Muscle of arm (tissue), 14 donors: Measurements from ENCODE around the gene INHA. TPM values are rescaled to one million over a fixed set of nuclear protein-coding genes. Genes with fewer than 3 reads are reported as not detected.
A peak's percentile ranks its signal among the peaks of the same experiment; 100 is the strongest.

Experiments used
- DNase-seq: peaks from one replicate; pipeline ENCODE4 v3.0.0-alpha.2; 2013
- long read RNA-seq, 11 donors: transcript quantifications; one replicate each; lab custom pipeline, GENCODE V29; 2026
- polyA plus RNA-seq, 12 donors: library from polyadenylated mRNA; unstranded; fragments of 120-200 nt; gene quantifications; one replicate each; pipeline ENCODE4 v1.2.1, GENCODE V29; 2013; ENCODE audit not compliant: insufficient read length in 12 of 12

INHA gene
- polyA plus RNA-seq, result 1 to 10 TPM in 5 of 12 donors, under 1 TPM in 5, not detected in 2; 0.28 to 1.5 (median 0.97) TPM
- long read RNA-seq, donor 1, result 0 reads
- long read RNA-seq, donor 2, partial matches to known transcripts, result 0 of 2 reads
- long read RNA-seq, donor 2, other reads (novel, unspliced or antisense), result 0 of 2 reads
- long read RNA-seq, donor 3, result 0 reads
- long read RNA-seq, donor 4, result 0 reads
- long read RNA-seq, donor 5, result 0 reads
- long read RNA-seq, donor 6, partial matches to known transcripts, result 0 of 1 reads
- long read RNA-seq, donor 6, other reads (novel, unspliced or antisense), result 0 of 1 reads
- long read RNA-seq, donor 7, result 0 reads
- long read RNA-seq, donor 8, partial matches to known transcripts, result 116 of 129 reads
- long read RNA-seq, donor 8, other reads (novel, unspliced or antisense), result 12 of 129 reads
- long read RNA-seq, donor 9, result 0 reads
- long read RNA-seq, donor 10, result 0 reads
- long read RNA-seq, donor 11, result 0 reads

GRCh38 chr2:219572237-219573001 is at the start of gene INHA:
INHA (plus strand) TSS chr2:219572310; CDS start chr2:219572375, 65 bp downstream.
- no peak for DNase-seq

- no peak for DNase-seq
Measured at GRCh38 chr2:219523031-219523671, 49.0 kb upstream of the INHA start.

GRCh38 chr2:219524817-219525216 is 47.3 kb upstream of the INHA start:
- no peak for DNase-seq

- no peak for DNase-seq
Measured at GRCh38 chr2:219525533-219526232, 46.4 kb upstream of the INHA start.

- no peak for DNase-seq
Measured at GRCh38 chr2:219526320-219527075, 45.6 kb upstream of the INHA start.

GRCh38 chr2:219527076-219527394 is 45.1 kb upstream of the INHA start:
- DNase-seq, result no peak

GRCh38 chr2:219527472-219527871 is 44.6 kb upstream of the INHA start:
- DNase-seq, result no peak

GRCh38 chr2:219530048-219530963 is 41.8 kb upstream of the INHA start:
- DNase-seq, result peak; percentile 89

GRCh38 chr2:219531639-219532377 is 40.3 kb upstream of the INHA start:
- no peak for DNase-seq

GRCh38 chr2:219532378-219532649 is 39.8 kb upstream of the INHA start:
- no peak for DNase-seq

- no peak for DNase-seq
Measured at GRCh38 chr2:219533930-219534661, 38.0 kb upstream of the INHA start.

- no peak for DNase-seq
Measured at GRCh38 chr2:219536425-219536824, 35.7 kb upstream of the INHA start.

GRCh38 chr2:219536967-219537366 is 35.1 kb upstream of the INHA start:
- no peak for DNase-seq

- DNase-seq, result no peak
Measured at GRCh38 chr2:219537657-219538488, 34.2 kb upstream of the INHA start.

GRCh38 chr2:219538504-219538951 is 33.6 kb upstream of the INHA start:
- DNase-seq, result no peak

GRCh38 chr2:219538956-219539788 is 32.9 kb upstream of the INHA start:
- DNase-seq, result no peak
